Chondrocyte (in vitro differentiated cells): ENCODE results near the gene ZDHHC14. TPM values are rescaled to one million over a fixed set of nuclear protein-coding genes. Genes with fewer than 3 reads are reported as not detected.

ENCODE experiments used
- DNase-seq: peaks from one replicate; pipeline ENCODE4 v3.0.0; 2021; ENCODE audit warnings: mixed read lengths, low spot score
- H3K27ac Mint-ChIP-seq: one replicate; pipeline ENCODE4 v1.8.0; 2021; ENCODE audit warnings: mild to moderate bottlenecking, moderate library complexity, mixed read lengths; ENCODE audit not compliant: unreplicated experiment
- H3K27me3 Mint-ChIP-seq: 2 replicates; pipeline ENCODE4 v1.8.0; 2021; ENCODE audit warnings: low read depth, mixed read lengths
- H3K36me3 Mint-ChIP-seq: 2 replicates; pipeline ENCODE4 v1.8.0; 2021; ENCODE audit warnings: low read depth, mixed read lengths
- H3K4me1 Mint-ChIP-seq: 2 replicates; pipeline ENCODE4 v1.8.0; 2021; ENCODE audit warnings: low read depth, mild to moderate bottlenecking, mixed read lengths
- H3K4me3 Mint-ChIP-seq: one replicate; pipeline ENCODE4 v1.8.0; 2021; ENCODE audit warnings: mild to moderate bottlenecking, moderate library complexity, mixed read lengths; ENCODE audit not compliant: unreplicated experiment
- H3K9me3 Mint-ChIP-seq: 2 replicates; pipeline ENCODE4 v1.8.0; 2021; ENCODE audit warnings: low read depth, mixed read lengths
- total RNA-seq: library from RNA; stranded (reverse); gene quantifications from 3 replicates; pipeline ENCODE4 v1.2.1, GENCODE V29; 2021
- TF ChIP-seq, protein P1 (sequence below): fragments of 200-600 bp; sonication (generic); IDR thresholded peaks from 2 replicates; pipeline ENCODE4 v1.5.0; 2021; ENCODE audit warnings: antibody characterized with exemption, mild to moderate bottlenecking, moderate library complexity

ZDHHC14 gene
- total RNA-seq, 1 donor from 2014 or later = 8.4 TPM

DNA sequence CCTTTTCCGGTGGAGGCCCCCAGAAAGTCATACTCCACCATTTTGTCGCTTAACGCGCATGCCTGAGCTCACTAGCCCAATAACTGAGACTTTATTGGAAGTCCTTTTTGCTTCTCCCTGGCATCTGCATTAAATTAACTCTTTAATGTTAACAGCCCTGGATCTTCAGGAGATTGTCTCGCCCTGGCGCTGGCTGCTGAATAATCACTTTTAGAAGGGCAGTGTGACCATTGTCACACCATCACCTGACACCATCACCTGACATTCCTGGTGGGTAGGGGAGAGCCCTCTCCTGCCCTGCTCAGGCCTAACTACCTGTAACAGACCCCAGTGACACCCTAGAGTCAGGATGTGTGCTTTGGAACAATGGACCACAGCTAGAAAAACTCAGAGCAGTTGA, 326.6 kb downstream of the ZDHHC14 start:
- TF ChIP-seq, protein P1, sequence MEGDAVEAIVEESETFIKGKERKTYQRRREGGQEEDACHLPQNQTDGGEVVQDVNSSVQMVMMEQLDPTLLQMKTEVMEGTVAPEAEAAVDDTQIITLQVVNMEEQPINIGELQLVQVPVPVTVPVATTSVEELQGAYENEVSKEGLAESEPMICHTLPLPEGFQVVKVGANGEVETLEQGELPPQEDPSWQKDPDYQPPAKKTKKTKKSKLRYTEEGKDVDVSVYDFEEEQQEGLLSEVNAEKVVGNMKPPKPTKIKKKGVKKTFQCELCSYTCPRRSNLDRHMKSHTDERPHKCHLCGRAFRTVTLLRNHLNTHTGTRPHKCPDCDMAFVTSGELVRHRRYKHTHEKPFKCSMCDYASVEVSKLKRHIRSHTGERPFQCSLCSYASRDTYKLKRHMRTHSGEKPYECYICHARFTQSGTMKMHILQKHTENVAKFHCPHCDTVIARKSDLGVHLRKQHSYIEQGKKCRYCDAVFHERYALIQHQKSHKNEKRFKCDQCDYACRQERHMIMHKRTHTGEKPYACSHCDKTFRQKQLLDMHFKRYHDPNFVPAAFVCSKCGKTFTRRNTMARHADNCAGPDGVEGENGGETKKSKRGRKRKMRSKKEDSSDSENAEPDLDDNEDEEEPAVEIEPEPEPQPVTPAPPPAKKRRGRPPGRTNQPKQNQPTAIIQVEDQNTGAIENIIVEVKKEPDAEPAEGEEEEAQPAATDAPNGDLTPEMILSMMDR = no peak
- Mint-ChIP-seq H3K27me3 (peaks cover 5% of the 10 kb centered on the region), H3K4me1 (no peaks in the 10 kb centered on the region), H3K27ac (no peak overlapping the region), H3K4me3 (no peak overlapping the region), H3K36me3 (no peaks in the 10 kb centered on the region), H3K9me3 (no peaks in the 10 kb centered on the region)
- no peak for DNase-seq

DNA sequence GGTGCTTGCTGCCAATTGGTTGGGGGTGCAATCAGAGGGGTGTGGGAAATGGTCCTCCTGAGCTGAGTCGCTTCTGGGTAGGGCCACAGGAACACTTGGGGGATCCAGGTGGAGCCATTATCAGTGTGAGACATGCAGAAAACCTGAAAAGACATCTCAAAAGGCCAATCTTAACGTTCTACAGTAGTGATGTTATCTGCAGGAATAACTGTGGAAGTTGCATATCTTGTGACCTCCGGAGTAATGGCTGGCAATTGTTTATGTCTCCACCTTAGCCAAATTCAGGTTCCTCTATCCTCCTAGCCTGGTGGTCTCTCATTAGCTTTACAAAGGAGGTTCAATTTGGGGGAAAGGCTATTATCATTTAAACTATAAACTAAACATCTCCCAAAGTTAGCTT, 327.2 kb downstream of the ZDHHC14 start:
- no peaks in the 10 kb centered on the region for H3K9me3 Mint-ChIP-seq
- no peak overlapping the region for H3K27ac Mint-ChIP-seq
- no peak for DNase-seq
- no peaks in the 10 kb centered on the region for H3K36me3 Mint-ChIP-seq
- peaks cover 5% of the 10 kb centered on the region for H3K27me3 Mint-ChIP-seq
- H3K4me1 Mint-ChIP-seq = no peaks in the 10 kb centered on the region
- TF ChIP-seq, protein P1 = no peak
- no peak overlapping the region for H3K4me3 Mint-ChIP-seq

GRCh38 chr6:157708933-157709332, 327.9 kb downstream of the ZDHHC14 start:
- H3K9me3 Mint-ChIP-seq = no peaks in the 10 kb centered on the region
- H3K4me1 Mint-ChIP-seq = no peaks in the 10 kb centered on the region
- DNase-seq = no peak
- no peaks in the 10 kb centered on the region for H3K36me3 Mint-ChIP-seq
- H3K27ac Mint-ChIP-seq = no peak overlapping the region
- no peak overlapping the region for H3K4me3 Mint-ChIP-seq
- TF ChIP-seq, protein P1 = no peak
- peaks cover 5% of the 10 kb centered on the region for H3K27me3 Mint-ChIP-seq

GRCh38 chr6:157709555-157709954, 328.6 kb downstream of the ZDHHC14 start:
- H3K27me3 Mint-ChIP-seq = peaks cover 5% of the 10 kb centered on the region

GRCh38 chr6:157710604-157711003, 329.6 kb downstream of the ZDHHC14 start:
- no peak for DNase-seq
- TF ChIP-seq, protein P1 = no peak
- H3K4me3 Mint-ChIP-seq = no peak overlapping the region
- H3K27me3 Mint-ChIP-seq = no peaks in the 10 kb centered on the region
- H3K27ac Mint-ChIP-seq = no peak overlapping the region
- no peaks in the 10 kb centered on the region for H3K36me3 Mint-ChIP-seq
- no peaks in the 10 kb centered on the region for H3K9me3 Mint-ChIP-seq
- peaks cover 5% of the 10 kb centered on the region for H3K4me1 Mint-ChIP-seq

More at GRCh38 chr6:157709555-157709954, 328.6 kb downstream of the ZDHHC14 start:
- TF ChIP-seq, protein P1 = no peak
- H3K4me1 Mint-ChIP-seq = no peaks in the 10 kb centered on the region
- no peak overlapping the region for H3K27ac Mint-ChIP-seq
- DNase-seq = no peak
- H3K9me3 Mint-ChIP-seq = no peaks in the 10 kb centered on the region
- no peak overlapping the region for H3K4me3 Mint-ChIP-seq
- no peaks in the 10 kb centered on the region for H3K36me3 Mint-ChIP-seq
